ENCODE results near the gene FAM184B. TPM values are rescaled to one million over a fixed set of nuclear protein-coding genes. Genes with fewer than 3 reads are reported as not detected.

Gene FAM184B
- polyA plus RNA-seq, 3 donors = not detected

- Mint-ChIP-seq H3K27ac (peak overlapping the region in 1 of 7 donors; percentile 38), H3K4me1 (peaks cover 25% of the 10 kb centered on the region), H3K27me3 (ENCODE audit: low read depth in 3 of 3) (peaks cover under 1 to 3% (median 2%) of the 10 kb centered on the region in 3 donors), H3K4me3 (no peak overlapping the region), H3K9me3 (peaks cover 0 to 3% (median 0%) of the 10 kb centered on the region in 7 donors), H3K36me3 (no peaks in the 10 kb centered on the region)
- no peaks in the 10 kb centered on the region for H3K79me2 ChIP-seq (ENCODE audit: insufficient read depth, low read length)
- no peak overlapping the region for H3K27ac ChIP-seq (ENCODE audit: low read depth in 1 of 2, low read length in 2 of 2)
- H3K36me3 ChIP-seq (replicated peaks in 1 of 2; ENCODE audit: control insufficient read depth in 1 of 2, insufficient read depth in 2 of 2, low read length in 2 of 2) = no peaks in the 10 kb centered on the region
- DNase-seq = no peak
- H3K4me2 ChIP-seq (replicated peaks; ENCODE audit: extremely low read depth, low read length, poor library complexity, severe bottlenecking) = no peak overlapping the region
- H4K20me1 ChIP-seq (ENCODE audit: insufficient read depth, low read length) = no peaks in the 10 kb centered on the region
- H3K4me3 ChIP-seq (replicated peaks in 1 of 3; ENCODE audit: low read depth in 2 of 3, low read length in 3 of 3) = no peak overlapping the region
- H3K9ac ChIP-seq (ENCODE audit: insufficient read depth, low read length, poor library complexity, severe bottlenecking) = no peak overlapping the region
- no peak for TF ChIP-seq CTCF (IDR thresholded peaks at IDR 0.05)
- no peaks in the 10 kb centered on the region for H3K27me3 ChIP-seq (ENCODE audit: control insufficient read depth in 2 of 2, insufficient read depth in 2 of 2, low read length in 2 of 2)
- H2AFZ ChIP-seq (ENCODE audit: insufficient read depth, low read depth, low read length, poor library complexity, severe bottlenecking) = peak overlapping the region; percentile 13
- H3K4me1 ChIP-seq (ENCODE audit: control insufficient read depth in 1 of 2, insufficient read depth in 2 of 2, low read length in 2 of 2) = peaks cover 11 to 25% of the 10 kb centered on the region in 2 donors
- WGBS (ENCODE audit: insufficient coverage) = no CpG with 5 or more reads among the region's 3 CpGs
- intact Hi-C loops (cut with micrococcal nuclease) = no loop called here
- no peaks in the 10 kb centered on the region for H3K9me3 ChIP-seq (replicated peaks in 1 of 2; ENCODE audit: control insufficient read depth in 1 of 2, insufficient read depth in 1 of 2, low read length in 2 of 2)
Observed at GRCh38 chr4:17665852-17666251, 115.6 kb downstream of the FAM184B start.

GRCh38 chr4:17665346-17665745, 116.1 kb downstream of the FAM184B start:
- H3K4me3 ChIP-seq (replicated peaks in 1 of 3; ENCODE audit: low read depth in 2 of 3, low read length in 3 of 3) = no peak overlapping the region
- H3K9me3 ChIP-seq (replicated peaks in 1 of 2; ENCODE audit: control insufficient read depth in 1 of 2, insufficient read depth in 1 of 2, low read length in 2 of 2) = no peaks in the 10 kb centered on the region
- no peaks in the 10 kb centered on the region for H4K20me1 ChIP-seq (ENCODE audit: insufficient read depth, low read length)
- H3K27ac ChIP-seq (ENCODE audit: low read depth in 1 of 2, low read length in 2 of 2) = no peak overlapping the region
- no peaks in the 10 kb centered on the region for H3K36me3 Mint-ChIP-seq
- peaks cover 25% of the 10 kb centered on the region for H3K4me1 Mint-ChIP-seq
- H2AFZ ChIP-seq (ENCODE audit: insufficient read depth, low read depth, low read length, poor library complexity, severe bottlenecking) = peak overlapping the region; percentile 24
- no CpG with 5 or more reads among the region's 1 CpG for WGBS (ENCODE audit: insufficient coverage)
- H3K36me3 ChIP-seq (replicated peaks in 1 of 2; ENCODE audit: control insufficient read depth in 1 of 2, insufficient read depth in 2 of 2, low read length in 2 of 2) = no peaks in the 10 kb centered on the region
- H3K79me2 ChIP-seq (ENCODE audit: insufficient read depth, low read length) = no peaks in the 10 kb centered on the region
- H3K4me2 ChIP-seq (replicated peaks; ENCODE audit: extremely low read depth, low read length, poor library complexity, severe bottlenecking) = no peak overlapping the region
- intact Hi-C loops (cut with micrococcal nuclease) = no loop called here
- no peak overlapping the region for H3K9ac ChIP-seq (ENCODE audit: insufficient read depth, low read length, poor library complexity, severe bottlenecking)
- H3K27ac Mint-ChIP-seq = no peak overlapping the region
- peaks cover 1 to 2% (median 2%) of the 10 kb centered on the region in 3 donors for H3K27me3 Mint-ChIP-seq (ENCODE audit: low read depth in 3 of 3)
- peaks cover 11 to 25% of the 10 kb centered on the region in 2 donors for H3K4me1 ChIP-seq (ENCODE audit: control insufficient read depth in 1 of 2, insufficient read depth in 2 of 2, low read length in 2 of 2)
- TF ChIP-seq CTCF (IDR thresholded peaks at IDR 0.05) = no peak
- H3K4me3 Mint-ChIP-seq = no peak overlapping the region
- H3K27me3 ChIP-seq (ENCODE audit: control insufficient read depth in 2 of 2, insufficient read depth in 2 of 2, low read length in 2 of 2) = no peaks in the 10 kb centered on the region
- DNase-seq = no peak
- H3K9me3 Mint-ChIP-seq = peaks cover 0 to 3% (median 0%) of the 10 kb centered on the region in 7 donors

Data from CD14-positive monocyte (primary cell).